ENCODE data around the gene ZNF491. TPM values are rescaled to one million over a fixed set of nuclear protein-coding genes. Genes with fewer than 3 reads are reported as not detected.

The ZNF491 gene
- total RNA-seq, 4 donors from 2014 or later: 0.59 to 10.9 (median 4.2) TPM

GRCh38 chr19:11784356-11784755 is 14.0 kb upstream of the ZNF491 start:
- TF ChIP-seq POLR2A (IDR thresholded peaks at IDR 0.05) (no peak), CTCF (IDR thresholded peaks at IDR 0.05) (no peak)
- Histone ChIP-seq H3K4me1 (no peaks in the 10 kb centered on the region), H3K36me3 (peaks cover 0 to 4% of the 10 kb centered on the region in 2 donors), H3K27me3 (no peaks in the 10 kb centered on the region), H3K4me3 (no peak overlapping the region), H3K9me3 (peaks cover 6 to 77% of the 10 kb centered on the region in 2 donors), H3K27ac (no peak overlapping the region)
- intact Hi-C loops (cut with DNase I; ENCODE audit: low total_unique reads): no loop called here
- DNase-seq: no peak

GRCh38 chr19:11787536-11787935 is 10.8 kb upstream of the ZNF491 start:
- H3K9me3 ChIP-seq: peaks cover 0 to 51% of the 10 kb centered on the region in 2 donors
- no peaks in the 10 kb centered on the region for H3K27me3 ChIP-seq
- no peaks in the 10 kb centered on the region for H3K36me3 ChIP-seq
- DNase-seq: no peak
- H3K4me3 ChIP-seq: no peak overlapping the region
- no peak overlapping the region for H3K27ac ChIP-seq
- intact Hi-C loops (cut with DNase I; ENCODE audit: low total_unique reads): no loop called here
- TF ChIP-seq POLR2A (IDR thresholded peaks at IDR 0.05) (no peak), CTCF (IDR thresholded peaks at IDR 0.05) (no peak)
- no peaks in the 10 kb centered on the region for H3K4me1 ChIP-seq

DNA sequence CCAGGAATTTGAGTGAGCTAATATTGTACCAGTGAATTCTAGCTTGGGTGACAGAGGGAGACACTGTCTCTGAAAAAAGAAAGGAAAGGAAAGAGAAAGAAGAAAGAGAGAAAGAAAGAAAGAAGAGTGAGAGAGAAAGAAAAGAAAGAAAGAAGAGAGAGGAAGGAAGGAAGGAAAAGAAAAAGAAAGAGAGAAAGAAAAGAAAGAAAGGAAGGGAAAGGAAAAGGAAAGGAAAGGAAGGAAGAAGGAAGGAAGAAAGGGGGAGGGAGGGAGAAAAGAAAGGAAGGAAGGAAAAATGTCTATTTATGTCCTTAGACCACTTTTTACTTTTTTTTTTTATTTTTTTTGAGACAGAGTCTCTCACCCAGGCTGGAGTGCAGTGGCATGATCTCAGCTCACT is 5.4 kb upstream of the ZNF491 start:
- H3K36me3 ChIP-seq: no peaks in the 10 kb centered on the region
- H3K27me3 ChIP-seq: no peaks in the 10 kb centered on the region
- TF ChIP-seq CTCF (IDR thresholded peaks at IDR 0.05): no peak
- no peak for TF ChIP-seq POLR2A (IDR thresholded peaks at IDR 0.05)
- peaks cover 0 to 6% of the 10 kb centered on the region in 2 donors for H3K9me3 ChIP-seq
- no peak overlapping the region for H3K4me3 ChIP-seq
- H3K27ac ChIP-seq: no peak overlapping the region
- no peaks in the 10 kb centered on the region for H3K4me1 ChIP-seq
- DNase-seq: no peak
- intact Hi-C loops (cut with DNase I; ENCODE audit: low total_unique reads): no loop called here

- Histone ChIP-seq H3K4me3 (peak overlapping the region in 1 of 2 donors; percentile 41), H3K27ac (peak overlapping the region in 1 of 2 donors; percentile 67), H3K36me3 (no peaks in the 10 kb centered on the region), H3K4me1 (no peaks in the 10 kb centered on the region), H3K27me3 (no peaks in the 10 kb centered on the region), H3K9me3 (no peaks in the 10 kb centered on the region)
- intact Hi-C loops (cut with DNase I; ENCODE audit: low total_unique reads): loop anchor here (5.0 kb wide), 1 partner anchor 190 kb away; no protein-coding TSS in a partner anchor
- TF ChIP-seq POLR2A (IDR thresholded peaks at IDR 0.05): no peak
- peak; percentile 84 to 93 (median 88) for TF ChIP-seq CTCF (IDR thresholded peaks at IDR 0.05)
- DNase-seq: peak; percentile 81 to 89
These were observed 832 bp upstream of the ZNF491 start for GRCh38 chr19:11797491-11797890.

- Histone ChIP-seq H3K4me1 (no peaks in the 10 kb centered on the region), H3K27me3 (no peaks in the 10 kb centered on the region), H3K9me3 (peaks cover 0 to 25% of the 10 kb centered on the region in 2 donors), H3K27ac (no peak overlapping the region), H3K4me3 (no peak overlapping the region), H3K36me3 (no peaks in the 10 kb centered on the region)
- no peak for DNase-seq
- TF ChIP-seq CTCF (IDR thresholded peaks at IDR 0.05) (no peak), POLR2A (IDR thresholded peaks at IDR 0.05) (no peak)
- intact Hi-C loops (cut with DNase I; ENCODE audit: low total_unique reads): no loop called here
These were observed 8.2 kb downstream of the ZNF491 start for GRCh38 chr19:11806354-11807098.
